ENCODE measurements around the gene SEPTIN10.
"Not testable (repeated sequence)": the region's sequence is repeated elsewhere in the genome, so short reads cannot be mapped to it uniquely, and the experiment has no call there.

SEPTIN10 gene

DNA sequence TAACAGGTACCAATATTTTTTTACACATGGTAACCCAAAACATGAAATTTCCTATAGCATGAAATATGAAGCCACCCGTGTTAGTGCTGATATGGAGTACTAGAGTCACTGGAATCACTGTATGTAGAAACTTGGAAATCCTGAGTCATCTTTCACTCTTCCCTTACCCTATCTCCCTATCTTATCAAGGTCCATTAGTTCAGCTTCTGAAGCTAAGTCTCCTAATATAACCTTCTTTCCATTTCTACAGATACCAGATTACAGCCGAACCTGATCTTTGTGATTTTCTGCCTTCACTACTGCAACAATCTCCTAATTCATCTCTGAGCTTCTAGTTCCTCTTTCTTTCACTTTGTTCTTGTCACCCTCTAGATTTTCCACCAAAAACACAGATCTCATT lies 59.0 kb downstream of the SEPTIN10 start:
- in situ Hi-C loops (cut with HindIII; ENCODE audit: low sequenced_read_pairs): loop anchor here (5.0 kb wide), 2 partner anchors 143 to 168 kb away; no protein-coding TSS in a partner anchor

DNA sequence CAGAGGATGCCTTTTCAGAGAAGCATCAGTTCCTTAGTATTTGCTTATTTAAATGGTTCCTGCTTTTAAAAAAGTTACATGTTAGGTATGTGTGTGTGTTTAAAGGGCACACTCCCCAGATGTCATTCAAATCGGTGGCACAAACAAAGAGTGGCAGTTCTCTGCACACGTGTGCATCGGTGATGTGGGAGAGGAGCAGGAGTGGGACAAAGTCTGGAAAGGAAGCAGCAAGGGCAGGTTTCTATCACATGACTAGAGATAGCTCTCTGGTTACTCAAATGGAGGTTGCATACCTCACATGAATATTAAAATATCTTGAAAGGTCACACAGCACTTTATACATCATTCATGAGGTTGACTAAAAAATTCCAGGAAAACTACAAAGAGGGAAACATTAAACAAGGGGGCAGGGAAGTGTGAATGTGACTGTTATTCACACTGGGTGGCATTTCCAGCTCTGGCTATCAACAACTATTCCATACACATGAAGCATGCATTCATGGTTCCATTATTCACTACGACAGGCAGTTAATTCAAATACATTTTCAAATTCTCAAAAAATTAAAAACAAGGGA lies 64.7 kb downstream of the SEPTIN10 start:
- in situ Hi-C loops (cut with HindIII; ENCODE audit: low sequenced_read_pairs): loop anchor here (5.0 kb wide), 1 partner anchor 33 kb away; no protein-coding TSS in a partner anchor

DNA sequence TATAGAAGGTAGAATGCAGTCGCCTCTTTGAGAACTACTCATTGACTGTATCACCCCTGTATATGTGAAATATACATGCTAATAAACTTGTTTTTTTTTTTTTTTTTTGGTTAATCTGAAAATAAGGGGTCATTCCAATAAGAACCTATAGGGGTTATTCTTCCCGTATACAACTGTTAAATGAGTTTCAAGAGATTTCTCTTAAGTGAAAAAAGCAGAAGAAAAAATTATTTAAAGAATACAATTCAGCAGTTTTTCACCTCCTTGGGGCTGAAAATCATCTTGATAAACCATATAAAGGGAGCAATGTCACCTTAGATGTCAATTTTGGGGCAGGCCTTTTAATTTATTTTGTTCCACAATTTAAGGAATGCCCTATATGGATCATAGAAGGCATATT lies 66.5 kb downstream of the SEPTIN10 start:
- in situ Hi-C loops (cut with HindIII; ENCODE audit: low sequenced_read_pairs): loop anchor here (5.0 kb wide), 1 partner anchor 35 kb away; no protein-coding TSS in a partner anchor

DNA sequence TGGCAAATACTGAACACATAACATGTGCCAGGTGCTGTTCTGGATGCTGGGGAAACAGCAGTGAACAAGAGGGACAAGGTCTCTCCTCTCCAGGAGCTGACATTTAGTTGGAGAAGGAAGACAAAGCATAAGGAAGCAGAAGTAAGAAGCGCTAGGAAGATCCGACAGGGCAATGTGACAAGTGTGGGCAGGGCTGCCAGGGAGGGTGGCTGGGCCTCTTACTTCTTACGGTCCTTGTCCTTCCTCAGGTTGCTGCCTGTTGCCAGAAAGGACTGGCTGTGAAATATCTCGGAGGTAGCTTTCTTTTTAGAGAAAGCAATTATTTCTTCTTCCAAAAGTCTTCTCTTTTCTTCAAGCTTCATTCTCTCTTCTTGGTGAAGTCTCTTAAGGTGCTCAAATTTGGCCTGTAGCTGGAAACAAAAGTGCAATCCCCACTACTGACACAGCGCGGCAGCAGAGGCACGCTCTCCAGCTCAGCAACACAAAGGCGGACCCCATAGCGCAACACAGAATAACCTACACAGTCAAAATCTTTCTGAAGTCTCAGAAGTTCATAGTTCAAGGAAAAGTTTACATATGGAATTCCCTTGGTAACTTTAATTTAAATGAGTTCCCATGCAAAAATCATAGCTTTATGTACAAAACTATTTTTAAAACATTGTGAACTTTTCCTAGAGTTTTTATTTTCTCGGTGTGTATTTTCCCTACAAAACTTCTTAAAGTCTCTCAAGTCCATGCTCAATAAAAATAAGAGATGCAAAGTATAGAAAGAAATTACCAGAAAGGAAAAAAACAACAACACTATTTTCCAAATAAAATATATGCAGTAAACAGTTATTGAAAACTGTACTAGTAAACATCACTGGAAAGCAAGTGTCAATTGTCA lies 67.7 kb downstream of the SEPTIN10 start:
- in situ Hi-C loops (cut with HindIII; ENCODE audit: low sequenced_read_pairs): loop anchor here (5.0 kb wide), 1 partner anchor 36 kb away; no protein-coding TSS in a partner anchor

DNA sequence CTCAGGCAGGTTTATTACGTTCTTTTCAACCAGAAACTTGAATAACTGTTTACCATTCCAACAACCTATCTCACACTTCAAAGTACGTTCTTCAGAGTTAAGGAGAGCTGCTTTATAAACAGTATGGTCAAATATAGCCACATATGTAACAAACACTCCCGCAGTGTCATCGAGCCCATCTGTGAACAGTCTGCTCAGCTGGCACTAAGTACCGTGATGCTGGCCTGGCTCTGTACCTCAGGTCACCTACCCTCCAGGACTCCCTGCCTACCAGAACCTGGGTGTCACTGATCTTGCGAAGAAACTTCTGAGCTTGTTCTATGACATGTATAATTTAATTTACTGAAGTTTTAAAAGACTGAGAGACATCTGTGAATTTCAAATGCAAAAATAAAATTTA lies 71.4 kb downstream of the SEPTIN10 start:
- in situ Hi-C loops (cut with HindIII; ENCODE audit: low sequenced_read_pairs): no loop called here

DNA sequence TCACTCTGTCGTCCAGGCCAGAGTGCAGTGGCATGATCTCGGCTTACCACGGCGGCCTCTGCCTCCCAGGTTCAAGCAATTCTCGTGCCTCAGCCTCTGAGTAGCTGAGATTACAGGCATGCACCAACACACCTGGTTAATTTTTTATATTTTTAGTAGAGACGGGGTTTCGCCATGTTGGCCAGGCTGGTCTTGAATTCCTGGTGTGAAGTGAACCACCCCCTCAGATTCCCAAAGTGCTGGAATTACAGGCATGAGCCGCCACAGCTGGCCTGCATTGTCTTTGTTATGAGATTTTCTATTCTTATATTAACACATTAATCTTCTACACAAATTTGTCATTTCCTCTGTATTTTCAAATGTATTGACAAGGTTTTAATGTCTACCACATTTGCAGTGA lies 75.2 kb downstream of the SEPTIN10 start:
- in situ Hi-C loops (cut with HindIII; ENCODE audit: low sequenced_read_pairs): no loop called here

DNA sequence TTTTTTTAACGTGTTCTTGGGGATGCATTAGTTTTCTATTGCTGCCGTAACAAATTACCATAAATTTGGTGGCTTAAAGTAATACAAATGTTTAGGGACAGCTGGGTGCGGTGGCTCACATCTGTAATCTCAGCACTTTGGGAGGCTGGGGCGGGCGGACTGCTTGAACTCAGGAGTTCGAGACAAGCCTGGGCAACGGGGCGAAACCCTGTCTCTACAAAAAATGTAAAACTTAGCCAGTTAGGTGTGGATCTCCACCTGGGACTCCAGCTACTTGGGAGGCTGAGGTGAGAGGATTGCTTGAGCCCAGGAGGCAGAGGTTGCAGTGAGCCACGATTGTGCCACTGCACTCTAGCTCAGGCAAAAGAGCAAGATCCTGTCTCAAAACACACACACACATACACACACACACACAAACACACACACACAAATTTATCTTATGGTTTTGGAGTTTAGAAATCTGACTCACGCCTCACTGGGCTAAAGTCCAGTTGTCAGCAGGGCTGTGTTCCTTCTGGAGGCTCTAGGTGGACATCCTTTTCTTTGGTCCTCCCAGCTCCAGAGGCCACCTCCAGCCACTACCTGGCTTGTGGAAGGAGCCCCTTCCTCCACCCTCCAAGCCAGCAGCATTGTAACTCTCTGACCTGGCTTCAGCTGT lies 76.1 kb downstream of the SEPTIN10 start:
- in situ Hi-C loops (cut with HindIII; ENCODE audit: low sequenced_read_pairs): no loop called here

DNA sequence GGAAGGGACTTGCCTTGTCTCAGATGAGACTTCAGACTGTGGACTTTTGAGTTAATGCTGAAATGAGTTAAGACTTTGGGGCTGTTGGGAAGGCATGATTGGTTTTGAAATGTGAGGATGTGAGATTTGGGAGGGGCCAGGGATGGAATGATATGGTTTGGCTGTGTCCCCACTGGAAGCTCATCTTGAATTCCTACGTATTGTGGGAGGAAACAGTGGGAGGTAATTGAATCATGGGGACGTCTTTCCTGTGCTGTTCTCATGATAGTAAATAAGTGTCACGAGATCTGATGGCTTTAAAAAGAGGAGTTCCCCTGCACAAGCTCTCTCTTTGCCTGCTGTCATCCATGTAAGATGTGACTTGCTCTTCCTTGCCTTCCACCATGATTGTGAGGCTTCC lies 77.2 kb downstream of the SEPTIN10 start:
- in situ Hi-C loops (cut with HindIII; ENCODE audit: low sequenced_read_pairs): not testable (repeated sequence)

DNA sequence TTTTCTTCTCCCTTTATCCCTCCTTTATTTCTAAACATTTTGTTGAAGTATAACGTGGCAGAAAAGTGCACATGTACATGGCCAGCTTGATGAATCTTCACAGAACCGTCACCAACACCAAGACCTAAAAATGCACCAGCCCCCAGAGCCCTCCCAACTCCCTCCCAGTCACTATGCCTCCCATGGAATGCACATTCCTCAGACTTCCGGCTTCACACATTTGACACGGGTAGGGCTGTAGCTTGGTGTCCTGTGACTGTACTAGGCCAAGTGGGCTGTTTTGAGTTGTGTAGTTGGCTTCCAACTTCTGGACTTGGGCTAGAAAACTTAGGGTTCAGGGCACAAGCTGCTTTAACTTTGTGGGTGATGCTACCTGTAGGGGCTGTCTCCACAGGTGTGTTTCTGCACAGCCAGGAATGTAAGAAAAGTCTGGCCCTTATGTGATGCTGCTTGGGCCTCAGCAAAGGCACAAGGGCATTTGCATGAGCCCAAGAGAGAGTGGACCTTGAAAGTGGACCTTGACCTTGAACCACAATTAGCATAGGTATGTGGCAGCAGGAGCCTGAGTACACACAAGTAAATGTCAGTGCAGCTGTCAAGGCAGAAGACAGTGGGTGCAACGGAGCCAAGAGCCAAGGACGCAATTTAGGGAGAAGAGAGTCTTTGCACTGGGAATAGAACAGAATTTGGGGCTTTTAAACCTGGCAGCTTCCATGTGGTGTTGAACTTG lies 78.4 kb downstream of the SEPTIN10 start:
- in situ Hi-C loops (cut with HindIII; ENCODE audit: low sequenced_read_pairs): no loop called here

DNA sequence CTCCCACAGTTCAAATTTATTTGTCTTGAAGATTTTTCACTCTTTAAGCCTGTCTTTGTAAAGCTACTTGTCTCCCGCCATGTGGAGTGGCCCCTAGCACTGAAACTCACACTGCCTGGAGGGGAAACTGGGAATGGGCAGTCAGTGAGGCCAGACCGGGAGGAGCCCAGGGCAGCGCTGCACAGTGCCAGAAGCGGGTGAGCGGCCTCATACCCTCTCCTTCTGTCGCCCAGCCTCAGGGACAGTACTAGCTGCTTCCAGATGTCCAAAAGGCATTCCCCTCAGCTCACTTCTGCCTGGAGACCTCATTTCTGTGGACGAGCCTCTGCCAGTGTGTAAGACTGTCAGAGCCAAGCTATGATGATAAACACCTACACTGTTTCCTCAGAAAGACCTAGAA lies 79.9 kb downstream of the SEPTIN10 start:
- in situ Hi-C loops (cut with HindIII; ENCODE audit: low sequenced_read_pairs): no loop called here

DNA sequence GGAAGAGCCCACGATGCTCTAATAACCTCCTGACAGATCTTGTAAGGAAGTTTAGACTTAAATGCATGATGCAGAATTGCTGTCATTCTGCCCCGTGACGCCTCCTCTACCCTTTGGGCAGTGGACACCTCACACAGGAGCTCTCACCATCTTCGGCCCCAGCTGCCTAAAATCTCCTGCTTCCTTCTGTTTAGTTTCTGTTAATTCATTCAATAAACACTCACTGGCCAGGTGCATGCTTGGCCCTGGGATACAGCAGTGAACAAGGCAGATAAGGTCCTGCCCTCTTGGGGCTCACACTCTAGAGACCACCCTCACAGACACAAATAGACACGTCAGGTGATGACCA lies 81.1 kb downstream of the SEPTIN10 start:
- in situ Hi-C loops (cut with HindIII; ENCODE audit: low sequenced_read_pairs): no loop called here

DNA sequence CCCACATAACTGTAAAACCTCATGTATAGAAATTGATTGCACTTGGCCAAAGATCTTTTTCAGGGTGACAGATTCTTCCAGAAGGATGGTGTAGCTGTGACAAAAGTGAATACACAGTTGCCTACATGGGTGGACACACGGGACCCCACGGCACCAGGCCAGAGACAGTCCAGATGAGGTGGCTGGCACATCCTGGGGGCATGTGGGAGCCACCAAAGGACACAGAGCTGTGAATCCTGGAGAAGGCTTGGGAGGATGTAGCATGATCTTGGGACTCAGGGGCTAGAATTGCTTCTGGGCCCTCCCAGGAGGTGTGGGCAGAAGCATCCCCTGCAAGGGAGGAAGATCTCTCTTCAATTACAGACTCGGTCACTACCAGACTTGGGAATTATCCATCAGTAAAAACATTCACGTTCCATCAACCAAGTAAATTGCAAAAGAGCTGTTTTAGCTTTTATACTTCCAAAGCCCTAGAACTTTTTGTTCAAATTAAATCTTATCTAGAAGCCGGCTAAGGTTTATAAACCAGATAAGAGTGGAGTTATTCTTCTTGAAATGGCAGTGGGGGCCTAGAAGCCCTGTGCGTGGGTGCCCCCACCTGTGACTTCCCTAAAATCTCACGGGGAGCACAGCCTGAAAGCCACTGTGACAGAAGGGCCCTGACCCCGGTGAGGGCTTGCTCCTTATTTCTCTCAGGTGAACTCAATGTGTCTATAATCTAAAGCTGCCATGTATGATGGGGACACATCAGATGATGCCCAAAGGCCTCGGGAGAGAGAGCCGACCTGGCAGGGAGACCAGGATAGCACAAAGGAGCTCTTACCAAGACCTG lies 81.7 kb downstream of the SEPTIN10 start:
- in situ Hi-C loops (cut with HindIII; ENCODE audit: low sequenced_read_pairs): no loop called here

DNA sequence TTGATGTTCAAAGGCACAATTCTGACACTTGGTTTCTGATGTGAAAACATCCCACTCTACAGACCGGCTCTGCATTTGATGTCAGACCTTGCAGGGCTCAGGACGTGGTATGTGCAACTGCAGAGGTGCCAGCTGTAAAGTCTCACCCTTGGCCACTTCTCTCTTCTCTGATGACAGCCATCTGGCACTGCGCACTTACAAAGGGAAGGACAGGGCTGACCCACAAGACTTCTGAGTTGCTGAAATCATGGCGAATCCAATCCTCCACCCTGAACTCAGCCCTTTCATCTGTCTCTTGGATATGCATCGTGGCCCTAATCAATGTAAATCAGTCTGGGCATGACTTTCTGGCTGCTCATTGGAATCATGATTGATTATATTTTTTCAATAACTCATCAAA lies 82.5 kb downstream of the SEPTIN10 start:
- in situ Hi-C loops (cut with HindIII; ENCODE audit: low sequenced_read_pairs): no loop called here

DNA sequence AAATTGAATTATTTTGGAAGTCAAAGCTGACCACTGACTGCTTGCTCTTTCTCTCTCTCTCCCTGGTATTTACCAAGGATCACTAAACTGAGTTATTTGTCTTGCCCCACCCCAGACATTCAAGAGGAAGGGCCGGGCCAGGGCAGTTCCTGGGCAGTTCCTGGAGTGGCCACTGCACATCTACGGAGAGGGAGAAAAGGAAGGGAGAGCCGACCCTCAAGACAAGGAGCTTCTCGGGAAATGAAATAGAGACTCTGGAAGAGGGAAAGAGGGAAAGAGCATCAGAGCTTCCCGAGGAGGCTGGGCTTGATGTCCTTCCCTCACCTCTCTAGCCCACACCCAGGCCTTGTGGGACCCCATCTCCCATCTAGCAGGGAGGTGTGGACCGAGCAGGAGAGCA lies 83.1 kb downstream of the SEPTIN10 start:
- in situ Hi-C loops (cut with HindIII; ENCODE audit: low sequenced_read_pairs): no loop called here

DNA sequence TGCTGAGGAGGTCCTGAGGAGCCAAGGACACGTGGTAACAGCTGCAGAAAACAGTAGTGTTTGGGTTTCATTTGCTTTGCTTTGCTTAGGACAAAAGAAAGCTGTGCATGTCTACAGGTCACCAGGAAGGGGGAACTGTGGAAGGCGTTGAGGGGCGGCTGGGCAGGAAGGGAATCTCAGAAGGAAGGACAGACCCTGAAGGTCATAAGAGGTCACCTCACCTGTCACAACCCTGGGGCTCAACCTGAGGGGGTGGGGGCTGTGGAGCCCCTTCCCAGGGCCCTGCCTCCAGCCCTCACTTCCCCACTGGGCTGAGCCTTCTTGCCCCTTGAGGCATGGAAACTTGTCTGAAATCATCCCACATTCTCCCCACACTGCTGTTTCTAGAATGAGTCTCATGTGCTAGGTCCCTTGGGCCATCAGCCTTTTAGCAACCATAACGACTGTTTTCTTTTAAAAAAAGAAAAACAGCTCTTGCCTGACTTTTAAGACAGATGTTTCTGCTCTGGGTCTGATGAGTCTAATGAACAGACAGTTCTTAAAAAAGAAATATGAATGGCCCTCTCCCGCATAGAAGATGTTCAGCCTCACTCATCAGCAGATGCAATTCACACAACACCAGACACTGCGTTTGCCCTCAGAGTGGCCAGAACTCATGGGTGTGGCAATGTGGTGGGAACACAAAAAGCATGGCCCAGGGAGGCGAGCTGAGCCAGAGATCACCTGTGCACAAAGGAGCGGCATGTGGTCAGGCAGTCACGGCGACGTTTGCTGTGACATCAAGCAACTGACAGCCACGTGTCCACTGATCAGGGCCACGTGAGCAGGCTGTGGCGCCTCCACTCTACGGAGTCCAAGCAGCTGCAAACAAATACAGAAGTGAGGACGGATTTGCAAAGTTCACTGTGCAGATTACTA lies 84.0 kb downstream of the SEPTIN10 start:
- in situ Hi-C loops (cut with HindIII; ENCODE audit: low sequenced_read_pairs): no loop called here

DNA sequence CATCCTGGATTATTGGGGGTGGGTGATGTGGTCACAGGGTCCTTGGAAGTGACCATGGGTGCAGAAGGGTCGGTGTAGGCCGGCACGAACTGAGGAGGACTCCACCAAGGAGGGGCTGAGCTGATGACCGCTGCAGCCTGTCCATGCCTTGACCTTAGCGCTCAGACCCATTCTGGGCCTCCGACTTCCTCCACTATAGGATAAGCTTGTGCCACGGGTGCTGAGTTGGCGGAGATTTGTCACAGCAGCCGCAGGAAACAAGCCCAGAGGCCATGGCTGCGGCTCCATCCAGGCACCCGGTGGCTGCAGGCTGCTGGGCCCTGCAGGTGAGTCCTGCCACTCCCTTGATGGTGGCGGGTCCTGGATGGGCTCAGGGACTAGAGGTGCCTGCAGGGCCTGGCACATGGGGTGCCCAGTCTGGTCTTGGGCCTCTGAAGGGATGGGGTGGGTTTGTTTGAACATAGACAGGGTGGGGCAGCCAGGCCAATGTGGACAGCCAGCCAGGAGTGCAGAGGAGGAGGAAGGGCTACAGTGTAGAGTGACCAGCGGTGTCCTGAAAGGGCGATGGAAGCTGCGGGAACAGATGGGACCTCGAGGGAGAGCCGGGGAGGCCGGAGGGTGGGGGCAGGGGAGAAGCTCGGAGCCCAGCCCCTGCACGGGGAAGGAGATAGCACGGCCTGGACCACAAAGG lies 84.8 kb downstream of the SEPTIN10 start:
- in situ Hi-C loops (cut with HindIII; ENCODE audit: low sequenced_read_pairs): no loop called here

DNA sequence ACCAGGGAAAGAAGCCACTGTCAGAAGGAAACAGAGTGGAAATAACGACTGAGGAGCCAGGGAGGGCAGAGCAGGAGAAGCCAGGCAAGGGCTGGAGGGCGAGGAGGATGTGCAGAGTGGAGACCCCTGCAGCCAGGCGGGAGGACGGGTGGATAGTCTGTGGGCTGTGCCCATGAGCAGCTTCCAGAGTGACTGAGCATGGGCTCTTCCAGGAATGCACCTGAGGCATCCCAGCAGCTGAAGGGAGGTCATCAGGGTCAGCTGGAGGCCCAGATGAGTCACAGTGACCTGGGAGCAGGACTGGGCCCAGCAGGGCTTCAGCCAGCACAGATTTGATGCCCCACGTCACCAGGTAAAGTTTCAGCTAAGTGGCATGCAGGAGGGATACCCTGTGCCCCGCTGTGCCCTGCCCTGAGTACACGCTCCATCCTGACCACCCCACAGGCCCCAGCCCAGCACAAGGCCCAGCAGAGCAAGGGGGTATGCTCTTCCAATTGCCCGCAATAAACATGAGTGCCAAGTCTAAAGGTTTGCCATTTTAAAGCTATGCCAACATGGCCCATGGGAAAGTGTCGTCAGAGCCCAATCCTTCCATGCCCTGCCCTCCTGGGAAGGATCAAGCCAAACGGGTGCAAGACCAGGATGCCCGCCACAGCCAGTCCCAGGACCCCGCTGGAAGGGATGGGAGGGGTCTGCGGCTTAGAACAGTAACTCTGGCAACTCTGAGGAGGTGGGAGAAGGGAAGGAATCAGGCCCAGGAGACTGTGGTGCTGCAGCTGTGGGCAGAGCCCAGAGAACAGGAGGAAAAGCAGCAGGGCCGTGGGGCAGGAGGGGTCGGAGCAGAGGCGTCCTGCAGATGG lies 85.7 kb downstream of the SEPTIN10 start:
- in situ Hi-C loops (cut with HindIII; ENCODE audit: low sequenced_read_pairs): no loop called here

DNA sequence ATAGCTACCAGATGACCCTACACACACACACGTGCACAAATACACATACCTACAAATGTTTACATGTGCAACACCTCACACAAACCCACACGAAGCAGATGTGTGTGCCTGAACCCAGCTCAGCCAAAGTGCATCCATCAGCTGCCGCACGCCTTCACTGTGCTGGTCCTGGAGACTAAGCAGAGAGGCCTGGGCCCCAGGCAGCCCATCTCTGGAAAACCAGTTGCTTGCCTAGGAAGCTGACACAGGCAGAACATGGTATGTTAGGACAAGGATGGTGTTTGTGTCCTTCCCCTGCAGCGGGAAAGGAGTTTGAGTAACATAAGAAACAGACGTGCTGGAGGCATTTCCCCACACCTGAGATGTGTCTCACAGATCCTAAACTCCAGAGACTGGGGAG lies 86.7 kb downstream of the SEPTIN10 start:
- in situ Hi-C loops (cut with HindIII; ENCODE audit: low sequenced_read_pairs): no loop called here
